Gastroesophageal sphincter (tissue), 4 donors: ENCODE measurements around the gene BRD3. TPM values are rescaled to one million over a fixed set of nuclear protein-coding genes. Genes with fewer than 3 reads are reported as not detected.

ENCODE experiments used
- ATAC-seq: fragments of 150-250 bp; one replicate; pipeline ENCODE4 v1.9.1; 2016; ENCODE audit warnings: mild to moderate bottlenecking, moderate library complexity
- H3K27ac ChIP-seq, 4 donors: fragments of 200-600 bp; sonication (generic) in 3 of 4; 1 replicate in 3 of 4; 2 replicates in 1 of 4; pipeline ENCODE4 v1.5.1; 2016 to 2019
- H3K27me3 ChIP-seq: fragments of 200-600 bp; sonication (generic); one replicate; pipeline ENCODE4 v1.5.1; 2019
- H3K36me3 ChIP-seq, 2 donors: fragments of 200-600 bp; sonication (generic); one replicate each; pipeline ENCODE4 v1.5.1; 2019; ENCODE audit warnings: control low read depth in 1 of 2
- H3K4me1 ChIP-seq, 3 donors: fragments of 200-600 bp; sonication (generic); 1 replicate in 2 of 3; 2 replicates in 1 of 3; pipeline ENCODE4 v1.5.1; 2016 to 2019; ENCODE audit warnings: control low read depth in 2 of 3
- H3K4me3 ChIP-seq, 2 donors: fragments of 200-600 bp; sonication (generic); one replicate each; pipeline ENCODE4 v1.5.1; 2019; ENCODE audit warnings: mild to moderate bottlenecking in 1 of 2, moderate library complexity in 1 of 2
- H3K9me3 ChIP-seq, 3 donors: fragments of 200-600 bp; sonication (generic); one replicate each; pipeline ENCODE4 v1.5.1; 2017 to 2019; ENCODE audit warnings: control low read depth in 2 of 3
- EP300 ChIP-seq: sonication (generic); formaldehyde crosslinking; IDR thresholded peaks from one replicate; pipeline ENCODE4 v1.6.1; 2017; ENCODE audit warnings: antibody characterized with exemption, mild to moderate bottlenecking
- POLR2A ChIP-seq, 2 donors: fragments of 450-650 bp; IDR thresholded peaks; one replicate each; pipeline ENCODE4 v1.6.1; 2017; ENCODE audit warnings: antibody characterized with exemption in 2 of 2, mild to moderate bottlenecking in 2 of 2, moderate library complexity in 1 of 2
- POLR2AphosphoS5 ChIP-seq: sonication (generic); formaldehyde crosslinking; IDR thresholded peaks from one replicate; pipeline ENCODE4 v1.6.1; 2017; ENCODE audit warnings: antibody characterized with exemption
- WGBS, 2 donors: methylation state at CpG; one replicate each; pipeline ENCODE4 v1.1.5; 2018; ENCODE audit warnings: low coverage in 1 of 2; 5-methylcytosine and 5-hydroxymethylcytosine counted together
- total RNA-seq, 4 donors: library from RNA; depleted of rRNA; stranded (reverse); fragments of >200 nt; gene quantifications; one replicate each; pipeline ENCODE4 v1.1.0, GENCODE V29; 2016
- TF ChIP-seq, protein P1 (sequence below), 4 experiments: fragments of 200-600 bp in 2 of 4; fragments of 450-650 bp in 2 of 4; sonication (generic) in 1 of 4; IDR thresholded peaks; one replicate each; pipeline ENCODE4 v1.5.1; 2017 to 2019; ENCODE audit warnings: antibody characterized with exemption in 4 of 4, mild to moderate bottlenecking in 2 of 4, moderate library complexity in 2 of 4

Gene BRD3
- total RNA-seq, 4 donors from 2014 or later: 22.2 to 38.9 (median 27.2) TPM

GRCh38 chr9:134052941-134053340 lies 14.9 kb downstream of the BRD3 start:
- H3K27me3 ChIP-seq: no peaks in the 10 kb centered on the region
- H3K36me3 ChIP-seq: peaks cover 0 to 69% of the 10 kb centered on the region in 2 donors
- no peak overlapping the region for H3K4me3 ChIP-seq
- no peaks in the 10 kb centered on the region for H3K9me3 ChIP-seq
- H3K27ac ChIP-seq: no peak overlapping the region
- H3K4me1 ChIP-seq: peaks cover 6 to 60% (median 24%) of the 10 kb centered on the region in 3 donors
- no CpG with 5 or more reads among the region's 16 CpGs for WGBS, 2 donors
- ATAC-seq: no peak
- TF ChIP-seq, protein P1, sequence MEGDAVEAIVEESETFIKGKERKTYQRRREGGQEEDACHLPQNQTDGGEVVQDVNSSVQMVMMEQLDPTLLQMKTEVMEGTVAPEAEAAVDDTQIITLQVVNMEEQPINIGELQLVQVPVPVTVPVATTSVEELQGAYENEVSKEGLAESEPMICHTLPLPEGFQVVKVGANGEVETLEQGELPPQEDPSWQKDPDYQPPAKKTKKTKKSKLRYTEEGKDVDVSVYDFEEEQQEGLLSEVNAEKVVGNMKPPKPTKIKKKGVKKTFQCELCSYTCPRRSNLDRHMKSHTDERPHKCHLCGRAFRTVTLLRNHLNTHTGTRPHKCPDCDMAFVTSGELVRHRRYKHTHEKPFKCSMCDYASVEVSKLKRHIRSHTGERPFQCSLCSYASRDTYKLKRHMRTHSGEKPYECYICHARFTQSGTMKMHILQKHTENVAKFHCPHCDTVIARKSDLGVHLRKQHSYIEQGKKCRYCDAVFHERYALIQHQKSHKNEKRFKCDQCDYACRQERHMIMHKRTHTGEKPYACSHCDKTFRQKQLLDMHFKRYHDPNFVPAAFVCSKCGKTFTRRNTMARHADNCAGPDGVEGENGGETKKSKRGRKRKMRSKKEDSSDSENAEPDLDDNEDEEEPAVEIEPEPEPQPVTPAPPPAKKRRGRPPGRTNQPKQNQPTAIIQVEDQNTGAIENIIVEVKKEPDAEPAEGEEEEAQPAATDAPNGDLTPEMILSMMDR (IDR thresholded peaks at IDR 0.05): no peak
- TF ChIP-seq EP300 (no peak), POLR2A (IDR thresholded peaks at IDR 0.05) (no peak), POLR2AphosphoS5 (no peak)

DNA sequence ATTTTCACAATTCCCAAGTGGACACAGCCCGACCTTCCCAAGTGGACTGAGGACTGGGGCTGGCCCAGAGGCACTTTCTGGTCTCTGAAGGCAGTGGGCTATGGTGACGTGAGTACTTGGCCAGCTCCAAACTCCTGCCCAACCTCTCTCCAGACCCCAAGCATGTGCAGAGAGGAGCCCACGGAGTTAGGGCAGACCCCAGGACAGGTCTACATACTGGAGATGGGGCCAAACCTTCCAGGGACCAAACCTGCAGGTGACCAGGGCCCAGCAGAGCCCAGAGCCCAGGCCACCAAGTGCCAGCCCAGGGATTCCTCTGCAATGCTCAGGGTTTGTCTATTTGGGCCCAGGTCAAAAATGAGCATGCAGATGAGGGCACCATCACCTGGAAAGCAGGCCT lies 15.3 kb downstream of the BRD3 start:
- no CpG with 5 or more reads among the region's 3 CpGs for WGBS, 2 donors
- no peaks in the 10 kb centered on the region for H3K27me3 ChIP-seq
- H3K27ac ChIP-seq: no peak overlapping the region
- no peak for ATAC-seq
- peaks cover 0 to 74% of the 10 kb centered on the region in 2 donors for H3K36me3 ChIP-seq
- H3K4me1 ChIP-seq: peaks cover 6 to 55% (median 19%) of the 10 kb centered on the region in 3 donors
- TF ChIP-seq, protein P1 (IDR thresholded peaks at IDR 0.05): no peak
- TF ChIP-seq POLR2A (IDR thresholded peaks at IDR 0.05) (no peak), EP300 (no peak), POLR2AphosphoS5 (no peak)
- H3K9me3 ChIP-seq: no peaks in the 10 kb centered on the region
- H3K4me3 ChIP-seq: no peak overlapping the region

- no peak overlapping the region for H3K4me3 ChIP-seq
- ATAC-seq: no peak
- H3K27ac ChIP-seq: no peak overlapping the region
- TF ChIP-seq, protein P1 (IDR thresholded peaks at IDR 0.05): no peak
- TF ChIP-seq POLR2A (IDR thresholded peaks at IDR 0.05) (no peak), EP300 (no peak), POLR2AphosphoS5 (no peak)
- H3K4me1 ChIP-seq: peaks cover 2 to 43% (median 13%) of the 10 kb centered on the region in 3 donors
- no peaks in the 10 kb centered on the region for H3K27me3 ChIP-seq
- no peaks in the 10 kb centered on the region for H3K9me3 ChIP-seq
- peaks cover 0 to 85% of the 10 kb centered on the region in 2 donors for H3K36me3 ChIP-seq
- 89 to 90% methylated on average over 10 to 12 of the region's 16 CpGs for WGBS, 2 donors
Measured at GRCh38 chr9:134051319-134051718, 16.5 kb downstream of the BRD3 start.

DNA sequence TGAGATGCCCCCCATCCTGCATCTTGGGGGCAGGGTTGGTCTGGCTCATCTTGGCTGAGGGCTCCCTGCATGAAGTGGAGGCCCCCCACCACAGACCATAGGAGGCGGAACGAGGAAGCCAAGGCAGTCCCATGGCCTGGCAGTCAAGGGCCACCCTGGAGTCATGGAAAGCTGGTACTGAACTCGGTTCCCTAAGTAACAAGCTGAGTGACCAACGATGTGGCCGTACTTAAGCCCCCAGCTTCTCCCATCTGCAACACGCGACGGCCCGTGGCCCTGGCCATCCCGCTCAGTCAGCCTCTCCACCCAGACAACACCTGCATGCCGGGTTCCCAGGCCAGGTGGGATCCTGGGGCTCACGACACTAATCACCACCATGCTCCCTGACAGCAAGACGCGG lies 17.1 kb downstream of the BRD3 start:
- no peak for ATAC-seq
- peaks cover 0 to 37% (median 7%) of the 10 kb centered on the region in 3 donors for H3K4me1 ChIP-seq
- no peak overlapping the region for H3K4me3 ChIP-seq
- H3K9me3 ChIP-seq: no peaks in the 10 kb centered on the region
- TF ChIP-seq POLR2A (IDR thresholded peaks at IDR 0.05): no peak
- no peak for TF ChIP-seq POLR2AphosphoS5
- TF ChIP-seq, protein P1 (IDR thresholded peaks at IDR 0.05): no peak
- TF ChIP-seq EP300: no peak
- no peaks in the 10 kb centered on the region for H3K27me3 ChIP-seq
- WGBS, 2 donors: 100% methylated on average over 2 of the region's 14 CpGs; no CpG with 5 or more reads in 1 of the 2 donors
- peaks cover 0 to 91% of the 10 kb centered on the region in 2 donors for H3K36me3 ChIP-seq
- no peak overlapping the region for H3K27ac ChIP-seq

DNA sequence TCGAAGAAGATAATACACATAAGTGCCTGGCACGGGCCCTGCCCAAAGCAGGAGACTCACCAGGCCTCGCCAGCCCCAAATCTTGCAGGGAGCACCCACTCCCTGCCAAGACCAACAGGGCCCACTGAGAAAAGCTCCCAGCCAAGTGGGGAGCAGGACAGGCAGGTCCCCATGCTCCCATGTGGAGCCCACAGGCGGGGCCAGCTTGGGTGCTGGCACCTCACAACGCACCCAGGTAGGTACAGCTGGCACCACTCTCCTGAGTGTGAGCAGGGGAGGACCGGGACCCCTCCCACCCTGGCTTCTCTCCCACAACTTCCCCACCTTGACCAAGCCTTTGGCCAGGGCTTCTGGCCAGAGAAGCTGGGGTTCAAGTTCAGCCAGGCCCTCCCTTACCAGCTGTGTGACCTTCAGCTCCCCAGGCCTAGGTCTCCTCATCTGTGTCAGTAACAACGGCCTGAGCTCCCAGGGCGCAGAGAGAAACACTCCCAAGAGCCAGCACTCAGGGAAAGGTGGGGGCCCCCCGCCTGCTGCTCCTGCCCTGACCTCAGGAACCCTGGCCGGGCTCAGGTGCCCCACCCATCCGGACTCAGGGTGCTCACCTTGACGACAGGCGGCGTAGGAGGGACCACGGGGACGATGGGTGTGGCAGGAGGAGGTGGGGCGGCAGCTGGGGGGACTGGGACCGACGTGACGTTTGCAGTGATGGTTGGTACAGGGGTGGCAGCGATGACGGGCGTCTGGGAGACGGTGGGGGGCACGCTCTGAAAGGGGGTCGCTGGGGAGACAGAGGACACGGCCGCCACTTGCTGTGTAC lies 17.8 kb downstream of the BRD3 start:
- no peak for ATAC-seq
- H3K9me3 ChIP-seq: no peaks in the 10 kb centered on the region
- H3K36me3 ChIP-seq: peaks cover 0 to 99% of the 10 kb centered on the region in 2 donors
- TF ChIP-seq EP300 (no peak), POLR2A (IDR thresholded peaks at IDR 0.05) (no peak), POLR2AphosphoS5 (no peak)
- TF ChIP-seq, protein P1 (IDR thresholded peaks at IDR 0.05): no peak
- H3K27ac ChIP-seq: no peak overlapping the region
- 92% methylated on average over 14 of the region's 28 CpGs; no CpG with 5 or more reads in 1 of the 2 donors for WGBS, 2 donors
- H3K27me3 ChIP-seq: no peaks in the 10 kb centered on the region
- no peak overlapping the region for H3K4me3 ChIP-seq
- peaks cover 0 to 30% (median 0%) of the 10 kb centered on the region in 3 donors for H3K4me1 ChIP-seq
